NCI-H345 (cell line): Measurements from ENCODE around the gene ZFYVE28.
A peak's percentile ranks its signal among the peaks of the same experiment; 100 is the strongest.

Experiments used
- DNase-seq: peaks from one replicate; lab custom pipeline; 2025; lab: John Stamatoyannopoulos, UW

The ZFYVE28 gene

GRCh38 chr4:2271279-2272025 lies 147.0 kb downstream of the ZFYVE28 start:
- DNase-seq = no peak

- DNase-seq = no peak
Measured at GRCh38 chr4:2270341-2271165, 147.9 kb downstream of the ZFYVE28 start.

- DNase-seq = no peak
Measured at GRCh38 chr4:2269618-2270163, 148.8 kb downstream of the ZFYVE28 start.

GRCh38 chr4:2269206-2269531 lies 149.3 kb downstream of the ZFYVE28 start:
- no peak for DNase-seq

- no peak for DNase-seq
Measured at GRCh38 chr4:2268357-2269205, 149.9 kb downstream of the ZFYVE28 start.

- no peak for DNase-seq
Measured at GRCh38 chr4:2267841-2268240, 150.6 kb downstream of the ZFYVE28 start.

GRCh38 chr4:2267320-2267811 lies 151.1 kb downstream of the ZFYVE28 start:
- DNase-seq = no peak

- no peak for DNase-seq
Measured at GRCh38 chr4:2266821-2267220, 151.6 kb downstream of the ZFYVE28 start.

- DNase-seq = no peak
Measured at GRCh38 chr4:2266181-2266580, 152.3 kb downstream of the ZFYVE28 start.

- DNase-seq = no peak
Measured at GRCh38 chr4:2265113-2266110, 153.0 kb downstream of the ZFYVE28 start.

GRCh38 chr4:2264481-2265041 lies 153.9 kb downstream of the ZFYVE28 start:
- no peak for DNase-seq

- peak; percentile 34 for DNase-seq
Measured at GRCh38 chr4:2263926-2264321, 154.5 kb downstream of the ZFYVE28 start.

- no peak for DNase-seq
Measured at GRCh38 chr4:2262944-2263250, 155.5 kb downstream of the ZFYVE28 start.

- DNase-seq = peak; percentile 96
Measured at GRCh38 chr4:2262145-2262943, 156.1 kb downstream of the ZFYVE28 start.

GRCh38 chr4:2261853-2262144 lies 156.6 kb downstream of the ZFYVE28 start, which contains the start of gene MXD4:
TSS of gene MXD4 (minus strand) at chr4:2262109. CDS start at chr4:2261980, 129 bp downstream.
- no peak for DNase-seq

GRCh38 chr4:2261110-2261852 lies 157.2 kb downstream of the ZFYVE28 start:
- DNase-seq = peak; percentile 4

GRCh38 chr4:2260344-2261109 lies 157.9 kb downstream of the ZFYVE28 start:
- no peak for DNase-seq
